PC-3 (cell line): Measurements from ENCODE around the gene ZNF101.

Experiments
- CTCF ChIP-seq: fragments of 300-600 bp; sonication (generic); conservative IDR thresholded peaks from 2 replicates; pipeline ENCODE4 v1.5.1; 2017; ENCODE audit warnings: antibody characterized with exemption, low read depth, mild to moderate bottlenecking, low read length
- EZH2 ChIP-seq: fragments of 300-600 bp; sonication (generic); IDR thresholded peaks from one replicate; pipeline ENCODE4 v1.6.1; 2017; ENCODE audit warnings: antibody characterized with exemption, mild to moderate bottlenecking, low read length; ENCODE audit not compliant: unreplicated experiment
- EZH2phosphoT487 ChIP-seq: fragments of 300-600 bp; sonication (generic); IDR thresholded peaks from 2 replicates; pipeline ENCODE4 v1.6.1; 2018; ENCODE audit warnings: mild to moderate bottlenecking, antibody characterized with exemption, low read length, borderline replicate concordance

DNA sequence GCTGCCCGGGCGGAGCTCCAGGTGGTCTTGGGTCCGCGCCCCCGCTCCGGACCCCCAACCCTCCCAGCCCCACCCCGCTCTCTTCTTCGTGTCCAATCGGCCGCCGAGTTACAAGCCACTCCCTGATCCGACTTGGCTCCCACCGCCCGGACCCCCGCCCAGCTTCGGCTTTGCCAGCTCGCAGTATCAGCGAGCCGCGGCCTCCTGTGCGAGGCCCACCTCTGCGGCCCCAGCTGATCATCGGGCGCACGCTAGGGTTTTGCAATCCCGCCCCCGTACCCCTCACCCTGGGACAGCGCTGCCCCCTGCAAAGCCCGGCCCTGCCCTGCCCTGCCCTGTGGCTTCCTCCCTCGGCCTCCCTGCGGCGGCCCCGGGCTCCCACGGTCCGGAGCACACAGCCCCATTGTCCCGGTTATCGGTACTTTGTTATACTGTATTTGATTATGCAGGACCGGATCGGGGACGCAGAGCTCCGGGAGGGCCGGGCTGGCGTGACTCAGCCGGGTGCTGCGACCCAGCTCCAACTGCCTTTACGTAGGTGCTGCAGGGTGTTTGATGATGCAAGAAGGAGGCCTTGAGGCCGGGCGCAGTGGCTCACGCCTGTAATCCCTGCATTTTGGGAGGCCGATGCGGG lies 40.0 kb upstream of the ZNF101 start:
- TF ChIP-seq CTCF, result no peak
- TF ChIP-seq EZH2, result no peak
- no peak for TF ChIP-seq EZH2phosphoT487
